Left kidney (tissue), 2 donors: Measurements from ENCODE around the gene PSMD13. TPM values are rescaled to one million over a fixed set of nuclear protein-coding genes. Genes with fewer than 3 reads are reported as not detected.

ENCODE experiments used
- DNase-seq: peaks from one replicate; pipeline ENCODE4 v3.0.0-alpha.2; 2013
- polyA plus RNA-seq: library from polyadenylated mRNA; unstranded; fragments of 120-200 nt; gene quantifications from one replicate; pipeline ENCODE4 v1.2.1, GENCODE V29; 2013; ENCODE audit not compliant: insufficient read length

The PSMD13 gene
- polyA plus RNA-seq, 1 donor, result 156 TPM

GRCh38 chr11:297586-298405 lies 61.0 kb downstream of the PSMD13 start:
- no peak for DNase-seq

- DNase-seq, result no peak
Measured at GRCh38 chr11:298406-299065, 61.8 kb downstream of the PSMD13 start.

GRCh38 chr11:299081-299891 lies 62.5 kb downstream of the PSMD13 start, which contains the start of gene IFITM5:
Gene IFITM5 (minus strand): TSS chr11:299526. CDS start chr11:299490, 36 bp downstream.
- DNase-seq, result no peak

DNA sequence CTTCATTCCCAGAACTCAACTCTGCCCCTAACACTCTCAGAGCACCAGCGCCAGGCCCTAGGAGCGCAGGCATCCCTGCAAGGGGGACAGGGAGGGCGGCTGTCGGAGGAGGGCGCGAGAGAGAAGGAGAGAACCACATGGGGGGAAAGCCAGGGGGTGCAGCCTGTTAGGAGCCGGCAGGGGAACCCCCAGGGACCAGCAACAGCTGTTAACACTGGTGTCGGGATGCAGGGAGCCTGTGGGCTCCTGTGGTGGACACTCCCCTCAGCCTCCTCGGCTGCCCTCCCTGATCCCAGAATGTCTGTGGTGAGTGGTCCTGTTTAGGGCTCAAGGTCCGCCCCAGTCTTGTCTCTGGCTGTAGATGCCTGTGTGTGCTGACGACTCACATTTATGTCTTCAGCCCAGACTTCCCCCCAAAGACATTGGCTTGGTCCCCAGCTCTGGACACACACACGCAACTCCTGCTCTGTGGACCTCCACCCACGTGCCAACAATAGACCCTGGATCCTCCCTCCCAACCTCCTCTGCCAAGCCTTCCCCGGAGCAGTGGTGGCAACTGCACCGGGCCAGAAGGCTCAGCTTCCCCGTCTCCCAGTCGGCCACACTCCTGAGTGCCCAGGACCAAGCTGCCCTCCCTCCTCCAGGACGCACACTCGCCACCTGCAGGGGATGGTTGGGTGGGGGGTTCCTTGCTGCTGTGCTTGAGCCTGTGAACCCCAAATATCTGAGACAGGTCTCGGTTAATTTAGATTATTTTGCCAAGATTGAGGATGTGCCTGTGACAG lies 63.4 kb downstream of the PSMD13 start:
- no peak for DNase-seq

Other genes with a start within 250 kb of the PSMD13 start
- 1.1 TPM for gene SCGB1C1, start 43.9 kb upstream of the PSMD13 start, polyA plus RNA-seq
- 41.5 TPM for gene BET1L, start 29.6 kb upstream of the PSMD13 start, polyA plus RNA-seq
- gene RIC8A, start 29.3 kb upstream of the PSMD13 start, polyA plus RNA-seq, result 84.0 TPM
- gene SIRT3, start 634 bp upstream of the PSMD13 start, polyA plus RNA-seq, result 38.4 TPM
- 0.35 TPM for gene NLRP6, start 41.4 kb downstream of the PSMD13 start, polyA plus RNA-seq
- gene PGGHG, start 52.1 kb downstream of the PSMD13 start, polyA plus RNA-seq, result 22.3 TPM
- gene IFITM5, start 62.5 kb downstream of the PSMD13 start, polyA plus RNA-seq, result 0.25 TPM
- gene IFITM2, start 70.8 kb downstream of the PSMD13 start, polyA plus RNA-seq, result 189 TPM
- 38.1 TPM for gene IFITM1, start 77.1 kb downstream of the PSMD13 start, polyA plus RNA-seq
- 235 TPM for gene IFITM3, start 83.9 kb downstream of the PSMD13 start, polyA plus RNA-seq
- gene B4GALNT4, start 132.5 kb downstream of the PSMD13 start, polyA plus RNA-seq, result 65.8 TPM
- gene PKP3, start 157.2 kb downstream of the PSMD13 start, polyA plus RNA-seq, result 6.6 TPM
- gene SIGIRR, start 178.0 kb downstream of the PSMD13 start, polyA plus RNA-seq, result 38.3 TPM
- 10.6 TPM for gene ANO9, start 205.0 kb downstream of the PSMD13 start, polyA plus RNA-seq
- 34.8 TPM for gene PTDSS2, start 213.3 kb downstream of the PSMD13 start, polyA plus RNA-seq